ENCODE results near the gene NEMP2.
"Not testable (repeated sequence)": the region's sequence is repeated elsewhere in the genome, so short reads cannot be mapped to it uniquely, and the experiment has no call there.

GRCh38 chr2:190509895-190510294 is 24.6 kb downstream of the NEMP2 start:
- not testable (repeated sequence) for TF ChIP-seq POLR2AphosphoS5 (IDR thresholded peaks at IDR 0.05); CTCF (IDR thresholded peaks at IDR 0.05 in 8 of 11, conservative IDR thresholded peaks at IDR 0.05 in 3 of 11); POLR2A (IDR thresholded peaks at IDR 0.05)

Measured in spleen (tissue), 7 donors.